Measurements from ENCODE around the gene BCL2L15. TPM values are rescaled to one million over a fixed set of nuclear protein-coding genes. Genes with fewer than 3 reads are reported as not detected.

The BCL2L15 gene
- total and polyA plus RNA-seq, 2 donors (not counting 3 experiments of a cell fraction or from before 2014, with no cell fraction given): 0.28 to 0.29 TPM

DNA sequence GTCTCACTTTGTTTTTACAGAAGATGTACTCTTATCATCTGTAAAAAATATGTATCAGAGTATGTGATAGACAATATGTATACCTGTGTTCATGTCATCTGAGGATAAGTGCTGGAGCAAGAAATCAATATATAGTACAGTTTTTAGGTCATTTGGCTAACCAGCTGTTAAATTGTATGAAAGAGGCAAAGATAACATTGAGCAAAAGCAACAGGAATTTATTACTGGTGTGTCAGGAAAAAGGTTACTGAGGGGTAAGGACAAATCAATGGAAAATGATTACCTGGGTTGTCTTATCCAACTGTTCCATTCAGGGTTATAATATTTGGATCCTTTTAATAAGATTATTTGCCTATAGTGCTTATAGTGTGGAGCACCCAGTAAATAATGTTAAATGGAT is 46.6 kb upstream of the BCL2L15 start:
- Histone ChIP-seq H3K9me3 (replicated peaks; ENCODE audit: control insufficient read depth, insufficient read depth, low read length) (no peaks in the 10 kb centered on the region), H2AFZ (ENCODE audit: low read depth, low read length) (no peak overlapping the region), H3K4me1 (ENCODE audit: control insufficient read depth, extremely low read depth, insufficient read depth, low read length) (peaks cover 35% of the 10 kb centered on the region), H3K36me3 (ENCODE audit: control insufficient read depth in 2 of 2, extremely low read depth in 1 of 2, insufficient read depth in 2 of 2, low read length in 2 of 2) (no peaks in the 10 kb centered on the region), H3K4me2 (ENCODE audit: insufficient read depth, low read length) (no peak overlapping the region), H3K27ac (ENCODE audit: insufficient read depth, low read depth, low read length) (no peak overlapping the region), H3K27me3 (ENCODE audit: control insufficient read depth in 2 of 2, insufficient read depth in 2 of 2, low read length in 2 of 2) (no peaks in the 10 kb centered on the region), H4K20me1 (replicated peaks; ENCODE audit: control insufficient read depth, extremely low read depth, insufficient read depth, low read length) (no peaks in the 10 kb centered on the region), H3K9me1 (replicated peaks; ENCODE audit: control insufficient read depth, extremely low read depth, insufficient read depth, low read length) (no peaks in the 10 kb centered on the region), H3K4me3 (replicated peaks in 1 of 3; ENCODE audit: insufficient read depth in 1 of 3, low read depth in 1 of 3, low read length in 3 of 3) (no peak overlapping the region), H3K9ac (replicated peaks; ENCODE audit: extremely low read depth, insufficient read depth, low read length) (no peak overlapping the region), H3K79me2 (ENCODE audit: control insufficient read depth, insufficient read depth, low read length) (peaks cover 89% of the 10 kb centered on the region)
- CTCF ChIA-PET: interaction anchor here (0.7 to 2.0 kb wide), 5 partner anchors 12 to 43 kb away, joined by 3 to 6 read pairs (median 4); partner anchors contain the start of genes AP4B1 and DCLRE1B
- TF ChIP-seq GATA2 (IDR thresholded peaks at IDR 0.05; ENCODE audit: insufficient read depth, insufficient read length, low read depth, low read length): no peak
- TF ChIP-seq, protein P1, sequence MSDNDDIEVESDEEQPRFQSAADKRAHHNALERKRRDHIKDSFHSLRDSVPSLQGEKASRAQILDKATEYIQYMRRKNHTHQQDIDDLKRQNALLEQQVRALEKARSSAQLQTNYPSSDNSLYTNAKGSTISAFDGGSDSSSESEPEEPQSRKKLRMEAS (IDR thresholded peaks at IDR 0.05; ENCODE audit: insufficient read depth, insufficient read length): no peak
- no peak for TF ChIP-seq POLR2A (IDR thresholded peaks at IDR 0.05; ENCODE audit: low read depth, low read length)
- dilution Hi-C loops (cut with MboI; ENCODE audit: extremely low pct_ligation_motif_present, low sequenced_read_pairs) (no loop called here), intact Hi-C loops (cut with micrococcal nuclease) (no loop called here)
- DNase-seq (ENCODE audit: low read depth, low spot score) (no peak), FAIRE-seq (no peak)
- POLR2A ChIA-PET: no interaction called here
- BruUV-seq (replicated peaks): no TSS peak

DNA sequence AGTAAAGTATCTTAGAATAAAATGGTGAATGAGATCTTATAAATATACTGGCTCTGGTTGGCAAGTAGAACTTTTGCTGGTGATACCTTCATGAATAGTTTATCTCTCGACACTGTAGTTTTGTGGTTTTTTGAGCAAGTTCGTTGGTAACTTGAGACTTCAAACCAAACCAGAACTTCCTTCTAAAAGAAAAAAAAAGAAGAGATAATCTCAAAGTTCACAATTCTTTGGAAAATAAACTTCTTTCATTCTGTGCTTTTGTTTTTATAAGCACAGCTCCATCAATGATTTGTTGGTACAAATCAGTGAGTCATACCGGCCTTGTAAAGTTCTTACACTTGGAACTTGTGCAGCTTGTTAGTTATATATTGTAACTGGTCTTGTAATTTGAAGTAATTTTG is 44.1 kb upstream of the BCL2L15 start:
- Histone ChIP-seq H3K4me3 (replicated peaks in 1 of 3; ENCODE audit: insufficient read depth in 1 of 3, low read depth in 1 of 3, low read length in 3 of 3) (peak overlapping the region in 2 of 3 experiments; percentile 10 to 68), H3K27ac (ENCODE audit: insufficient read depth, low read depth, low read length) (peak overlapping the region; percentile 72), H3K9me1 (replicated peaks; ENCODE audit: control insufficient read depth, extremely low read depth, insufficient read depth, low read length) (no peaks in the 10 kb centered on the region), H4K20me1 (replicated peaks; ENCODE audit: control insufficient read depth, extremely low read depth, insufficient read depth, low read length) (no peaks in the 10 kb centered on the region), H3K27me3 (ENCODE audit: control insufficient read depth in 2 of 2, insufficient read depth in 2 of 2, low read length in 2 of 2) (no peaks in the 10 kb centered on the region), H2AFZ (ENCODE audit: low read depth, low read length) (no peak overlapping the region), H3K36me3 (ENCODE audit: control insufficient read depth in 2 of 2, extremely low read depth in 1 of 2, insufficient read depth in 2 of 2, low read length in 2 of 2) (no peaks in the 10 kb centered on the region), H3K4me1 (ENCODE audit: control insufficient read depth, extremely low read depth, insufficient read depth, low read length) (peaks cover 28% of the 10 kb centered on the region), H3K79me2 (ENCODE audit: control insufficient read depth, insufficient read depth, low read length) (peaks cover 68% of the 10 kb centered on the region), H3K4me2 (ENCODE audit: insufficient read depth, low read length) (peak overlapping the region; percentile 50), H3K9ac (replicated peaks; ENCODE audit: extremely low read depth, insufficient read depth, low read length) (peak overlapping the region; percentile 89), H3K9me3 (replicated peaks; ENCODE audit: control insufficient read depth, insufficient read depth, low read length) (no peaks in the 10 kb centered on the region)
- FAIRE-seq (peak; percentile 42), DNase-seq (ENCODE audit: low read depth, low spot score) (peak; percentile 66)
- dilution Hi-C loops (cut with MboI; ENCODE audit: extremely low pct_ligation_motif_present, low sequenced_read_pairs) (no loop called here), intact Hi-C loops (cut with micrococcal nuclease) (loop anchor here (2.0 kb wide), 1 partner anchor 45 kb away; no protein-coding TSS in a partner anchor)
- TF ChIP-seq, protein P2, sequence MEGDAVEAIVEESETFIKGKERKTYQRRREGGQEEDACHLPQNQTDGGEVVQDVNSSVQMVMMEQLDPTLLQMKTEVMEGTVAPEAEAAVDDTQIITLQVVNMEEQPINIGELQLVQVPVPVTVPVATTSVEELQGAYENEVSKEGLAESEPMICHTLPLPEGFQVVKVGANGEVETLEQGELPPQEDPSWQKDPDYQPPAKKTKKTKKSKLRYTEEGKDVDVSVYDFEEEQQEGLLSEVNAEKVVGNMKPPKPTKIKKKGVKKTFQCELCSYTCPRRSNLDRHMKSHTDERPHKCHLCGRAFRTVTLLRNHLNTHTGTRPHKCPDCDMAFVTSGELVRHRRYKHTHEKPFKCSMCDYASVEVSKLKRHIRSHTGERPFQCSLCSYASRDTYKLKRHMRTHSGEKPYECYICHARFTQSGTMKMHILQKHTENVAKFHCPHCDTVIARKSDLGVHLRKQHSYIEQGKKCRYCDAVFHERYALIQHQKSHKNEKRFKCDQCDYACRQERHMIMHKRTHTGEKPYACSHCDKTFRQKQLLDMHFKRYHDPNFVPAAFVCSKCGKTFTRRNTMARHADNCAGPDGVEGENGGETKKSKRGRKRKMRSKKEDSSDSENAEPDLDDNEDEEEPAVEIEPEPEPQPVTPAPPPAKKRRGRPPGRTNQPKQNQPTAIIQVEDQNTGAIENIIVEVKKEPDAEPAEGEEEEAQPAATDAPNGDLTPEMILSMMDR (IDR thresholded peaks at IDR 0.05; ENCODE audit: extremely low read depth in 1 of 2, insufficient read depth in 1 of 2, low read depth in 1 of 2, low read length in 2 of 2): no peak
- TF ChIP-seq JUN (IDR thresholded peaks at IDR 0.05; ENCODE audit: borderline replicate concordance, insufficient read depth, insufficient read length, low read depth) (peak; percentile 46), FOS (IDR thresholded peaks at IDR 0.05; ENCODE audit: borderline replicate concordance, insufficient read depth, low read length) (peak; percentile 76), GATA2 (IDR thresholded peaks at IDR 0.05; ENCODE audit: insufficient read depth, insufficient read length, low read depth, low read length) (no peak), EZH2 (IDR thresholded peaks at IDR 0.05; ENCODE audit: borderline replicate concordance, low read depth, low read length, severe bottlenecking) (no peak)
- ChIA-PET POLR2A (no interaction called here), CTCF (interaction anchor here (1.1 to 6.8 kb wide), 13 partner anchors 8 to 351 kb away, joined by 3 to 54 read pairs (median 5); partner anchors contain the start of genes AP4B1, DCLRE1B and RSBN1)
- no TSS peak for BruUV-seq (replicated peaks)

Data from endothelial cell of umbilical vein (primary cell).